RWPE1 (cell line): ENCODE measurements around the gene PKN3.

Source experiments
- CTCF ChIA-PET: fragments of 350-600 bp; sonication (Branson Sonifier 250); formaldehyde crosslinking; extraction: SDS; loops from one replicate; lab custom pipeline; 2021; lab: Yijun Ruan, JAX
- POLR2A ChIA-PET: fragments of 400-600 bp; formaldehyde crosslinking; extraction: SDS; loops from one replicate; lab custom pipeline; 2020; ENCODE audit warnings: antibody characterized with exemption; ENCODE audit not compliant: low non-redundant PET; lab: Yijun Ruan, JAX
- DNase-seq: peaks from one replicate; pipeline ENCODE4 v3.0.0; 2012; ENCODE audit warnings: low spot score
- H3K27ac ChIP-seq: fragments of 450-650 bp; 2 replicates; pipeline ENCODE4 v1.5.1; 2017
- TF ChIP-seq, protein P1 (sequence below): fragments of 450-650 bp; conservative IDR thresholded peaks from 2 replicates; pipeline ENCODE4 v1.5.1; 2017; ENCODE audit warnings: low read depth, mild to moderate bottlenecking

The PKN3 gene

GRCh38 chr9:128706671-128707381 is 4.5 kb downstream of the PKN3 start:
- CTCF ChIA-PET, result interaction anchor here (0.6 to 1.1 kb wide), 4 partner anchors 27 to 53 kb away, joined by 3 to 8 read pairs (median 4); no protein-coding TSS in a partner anchor
- TF ChIP-seq, protein P1, sequence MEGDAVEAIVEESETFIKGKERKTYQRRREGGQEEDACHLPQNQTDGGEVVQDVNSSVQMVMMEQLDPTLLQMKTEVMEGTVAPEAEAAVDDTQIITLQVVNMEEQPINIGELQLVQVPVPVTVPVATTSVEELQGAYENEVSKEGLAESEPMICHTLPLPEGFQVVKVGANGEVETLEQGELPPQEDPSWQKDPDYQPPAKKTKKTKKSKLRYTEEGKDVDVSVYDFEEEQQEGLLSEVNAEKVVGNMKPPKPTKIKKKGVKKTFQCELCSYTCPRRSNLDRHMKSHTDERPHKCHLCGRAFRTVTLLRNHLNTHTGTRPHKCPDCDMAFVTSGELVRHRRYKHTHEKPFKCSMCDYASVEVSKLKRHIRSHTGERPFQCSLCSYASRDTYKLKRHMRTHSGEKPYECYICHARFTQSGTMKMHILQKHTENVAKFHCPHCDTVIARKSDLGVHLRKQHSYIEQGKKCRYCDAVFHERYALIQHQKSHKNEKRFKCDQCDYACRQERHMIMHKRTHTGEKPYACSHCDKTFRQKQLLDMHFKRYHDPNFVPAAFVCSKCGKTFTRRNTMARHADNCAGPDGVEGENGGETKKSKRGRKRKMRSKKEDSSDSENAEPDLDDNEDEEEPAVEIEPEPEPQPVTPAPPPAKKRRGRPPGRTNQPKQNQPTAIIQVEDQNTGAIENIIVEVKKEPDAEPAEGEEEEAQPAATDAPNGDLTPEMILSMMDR, result no peak
- POLR2A ChIA-PET, result interaction anchor here (1.1 kb wide), 1 partner anchor 17 kb away, joined by 4 read pairs; the partner anchor contains the start of gene ZDHHC12
- DNase-seq, result no peak
- H3K27ac ChIP-seq, result peak overlapping the region; percentile 81

DNA sequence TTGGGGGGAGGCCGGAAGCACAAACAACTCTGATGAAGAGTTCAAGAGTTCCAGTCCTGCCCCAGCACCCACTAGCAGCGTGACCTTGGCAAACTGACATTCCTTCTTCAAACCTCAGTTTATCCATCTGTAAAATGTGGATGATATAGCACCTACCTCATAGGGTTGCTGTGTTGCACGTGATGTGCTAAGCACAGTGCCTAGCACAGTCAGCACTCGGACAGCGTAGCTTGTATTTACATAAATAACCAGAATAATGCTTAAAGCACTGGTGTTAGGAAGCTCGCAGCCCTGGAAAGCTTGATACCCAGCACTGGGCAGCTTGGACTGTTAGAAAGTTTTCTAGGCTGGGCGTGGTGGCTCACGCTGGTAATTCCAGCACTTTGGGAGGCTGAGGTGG is 5.1 kb downstream of the PKN3 start:
- ChIA-PET CTCF (interaction anchor here (1.1 kb wide), 1 partner anchor 26 kb away, joined by 3 read pairs; no protein-coding TSS in a partner anchor), POLR2A (interaction anchor here (0.7 kb wide), 1 partner anchor 23 kb away, joined by 3 read pairs; no protein-coding TSS in a partner anchor)
- no peak for DNase-seq
- H3K27ac ChIP-seq, result peak overlapping the region; percentile 81
- TF ChIP-seq, protein P1, result no peak

DNA sequence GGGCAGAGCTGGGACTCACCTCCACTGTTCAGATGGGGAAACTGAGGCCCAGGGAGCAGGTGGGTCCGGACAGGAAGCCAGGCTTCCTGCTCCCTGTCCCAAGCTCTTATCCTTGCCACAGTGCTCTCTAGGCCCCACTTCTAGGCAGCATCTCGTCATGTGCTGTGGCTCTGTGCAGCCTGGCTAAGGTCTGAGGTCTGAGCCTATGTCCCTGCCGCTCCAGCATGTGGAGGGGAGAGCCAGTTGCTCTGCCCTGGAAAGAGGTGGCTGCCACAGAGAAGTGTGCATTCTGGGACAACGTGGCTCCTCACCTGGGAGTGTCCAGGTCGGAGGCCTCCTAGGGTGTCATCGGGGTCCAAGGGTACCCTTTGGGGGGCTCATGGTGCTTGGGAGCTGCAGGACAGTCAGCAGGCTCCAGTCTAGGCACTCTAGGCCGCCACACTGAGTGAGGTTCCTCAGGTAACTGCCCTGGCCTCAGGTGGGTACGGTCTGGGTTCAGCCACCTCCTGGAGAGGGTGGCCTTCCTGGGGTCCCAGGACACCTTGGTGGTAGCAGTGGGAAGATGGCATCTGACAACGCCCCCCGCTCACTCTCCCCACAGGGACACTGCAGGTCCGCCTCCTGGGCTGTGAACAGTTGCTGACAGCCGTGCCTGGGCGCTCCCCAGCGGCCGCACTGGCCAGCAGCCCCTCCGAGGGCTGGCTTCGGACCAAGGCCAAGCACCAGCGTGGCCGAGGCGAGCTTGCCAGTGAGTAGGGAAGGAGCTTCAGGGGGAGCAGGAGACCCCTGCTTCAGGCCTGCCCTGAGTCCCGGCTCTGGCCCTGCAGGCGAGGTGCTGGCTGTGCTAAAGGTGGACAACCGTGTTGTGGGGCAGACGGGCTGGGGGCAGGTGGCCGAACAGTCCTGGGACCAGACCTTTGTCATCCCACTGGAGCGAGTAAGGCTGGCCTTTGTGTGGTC is 10.4 kb downstream of the PKN3 start:
- H3K27ac ChIP-seq, result no peak overlapping the region
- no peak for DNase-seq
- CTCF ChIA-PET, result interaction anchor here (0.6 kb wide), 1 partner anchor 9 kb away, joined by 3 read pairs; no protein-coding TSS in a partner anchor
- TF ChIP-seq, protein P1, result no peak
- POLR2A ChIA-PET, result no interaction called here

- ChIA-PET CTCF (interaction anchor here (0.6 to 1.0 kb wide), 3 partner anchors 10 to 39 kb away, joined by 3 read pairs; partner anchors contain the start of gene PKN3), POLR2A (no interaction called here)
- TF ChIP-seq, protein P1, result no peak
- no peak overlapping the region for H3K27ac ChIP-seq
- no peak for DNase-seq
Measured at GRCh38 chr9:128713411-128713780, 11.1 kb downstream of the PKN3 start.

DNA sequence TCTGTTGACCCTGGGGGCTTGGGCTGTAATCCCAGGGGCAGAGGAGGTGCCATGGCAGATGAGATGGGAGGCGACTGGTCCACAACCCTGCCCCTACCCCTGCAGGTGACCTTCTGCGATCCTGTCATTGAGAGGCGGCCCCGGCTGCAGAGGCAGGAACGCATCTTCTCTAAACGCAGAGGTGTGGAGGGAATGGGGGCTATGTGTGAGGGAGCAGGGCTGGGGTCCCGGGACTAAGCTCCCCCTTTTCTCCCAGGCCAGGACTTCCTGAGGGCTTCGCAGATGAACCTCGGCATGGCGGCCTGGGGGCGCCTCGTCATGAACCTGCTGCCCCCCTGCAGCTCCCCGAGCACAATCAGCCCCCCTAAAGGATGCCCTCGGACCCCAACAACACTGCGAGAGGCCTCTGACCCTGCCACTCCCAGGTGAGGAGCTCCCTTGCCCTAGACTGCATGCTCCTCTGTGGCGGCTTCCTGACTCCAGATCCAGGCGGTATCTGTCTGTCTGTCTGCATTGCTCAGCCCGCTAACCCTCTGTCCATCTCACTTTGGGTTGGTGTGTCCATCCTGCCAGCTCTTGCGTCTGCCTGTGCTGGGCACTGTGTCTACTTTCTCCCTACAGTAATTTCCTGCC is 11.8 kb downstream of the PKN3 start:
- ChIA-PET CTCF (interaction anchor here (0.5 to 1.0 kb wide), 5 partner anchors 10 to 1132 kb away, joined by 3 to 5 read pairs (median 3); partner anchors contain the start of gene PKN3), POLR2A (no interaction called here)
- H3K27ac ChIP-seq, result no peak overlapping the region
- TF ChIP-seq, protein P1, result no peak
- DNase-seq, result no peak
